Testis (tissue), 2 donors: ENCODE measurements around the gene LRRC49.

Experiments
- POLR2A ChIP-seq: fragments of 450-650 bp; IDR thresholded peaks from one replicate; pipeline ENCODE4 v1.6.1; 2017; ENCODE audit warnings: antibody characterized with exemption, mild to moderate bottlenecking, moderate library complexity
- TF ChIP-seq, protein P1 (sequence below), 3 experiments: fragments of 450-650 bp in 2 of 3; fragments of 200-600 bp in 1 of 3; sonication (generic) in 1 of 3; IDR thresholded peaks; one replicate each; pipeline ENCODE4 v1.5.1; 2016 to 2019; ENCODE audit warnings: antibody characterized with exemption in 3 of 3, mild to moderate bottlenecking in 2 of 3, moderate library complexity in 1 of 3

DNA sequence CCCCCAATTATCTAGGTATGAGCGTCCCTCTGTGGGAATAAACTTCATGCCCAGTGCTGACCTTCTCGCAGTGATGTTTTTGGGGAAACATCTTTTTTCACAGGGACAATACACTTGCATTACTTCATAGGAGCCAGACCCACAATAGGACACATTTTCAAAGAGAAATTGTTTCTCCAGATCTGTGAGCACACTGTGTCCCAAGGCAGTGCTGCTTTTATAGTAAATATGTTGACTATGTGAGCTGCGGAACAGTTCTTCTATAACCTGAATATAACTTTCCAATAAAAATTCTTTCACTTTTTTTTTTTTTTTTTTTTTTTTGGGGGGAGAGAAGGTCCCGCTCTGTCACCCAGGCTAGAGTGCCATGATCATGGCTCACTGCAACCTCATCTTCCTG is 205.3 kb downstream of the LRRC49 start:
- no peak for TF ChIP-seq POLR2A
- TF ChIP-seq, protein P1, sequence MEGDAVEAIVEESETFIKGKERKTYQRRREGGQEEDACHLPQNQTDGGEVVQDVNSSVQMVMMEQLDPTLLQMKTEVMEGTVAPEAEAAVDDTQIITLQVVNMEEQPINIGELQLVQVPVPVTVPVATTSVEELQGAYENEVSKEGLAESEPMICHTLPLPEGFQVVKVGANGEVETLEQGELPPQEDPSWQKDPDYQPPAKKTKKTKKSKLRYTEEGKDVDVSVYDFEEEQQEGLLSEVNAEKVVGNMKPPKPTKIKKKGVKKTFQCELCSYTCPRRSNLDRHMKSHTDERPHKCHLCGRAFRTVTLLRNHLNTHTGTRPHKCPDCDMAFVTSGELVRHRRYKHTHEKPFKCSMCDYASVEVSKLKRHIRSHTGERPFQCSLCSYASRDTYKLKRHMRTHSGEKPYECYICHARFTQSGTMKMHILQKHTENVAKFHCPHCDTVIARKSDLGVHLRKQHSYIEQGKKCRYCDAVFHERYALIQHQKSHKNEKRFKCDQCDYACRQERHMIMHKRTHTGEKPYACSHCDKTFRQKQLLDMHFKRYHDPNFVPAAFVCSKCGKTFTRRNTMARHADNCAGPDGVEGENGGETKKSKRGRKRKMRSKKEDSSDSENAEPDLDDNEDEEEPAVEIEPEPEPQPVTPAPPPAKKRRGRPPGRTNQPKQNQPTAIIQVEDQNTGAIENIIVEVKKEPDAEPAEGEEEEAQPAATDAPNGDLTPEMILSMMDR (IDR thresholded peaks at IDR 0.05) = no peak
